22Rv1 (cell line): ENCODE measurements around the gene SYT9.
"Not testable (repeated sequence)": the region's sequence is repeated elsewhere in the genome, so short reads cannot be mapped to it uniquely, and the experiment has no call there.

Source experiments
- H3K27ac ChIP-seq: fragments of 450-650 bp; 2 replicates; pipeline ENCODE4 v1.5.1; 2017
- CTCF ChIP-seq: fragments of 450-650 bp; IDR thresholded peaks from 2 replicates; pipeline ENCODE4 v1.5.1; 2017; ENCODE audit warnings: mild to moderate bottlenecking
- ZFX ChIP-seq: fragments of 450-650 bp; IDR thresholded peaks from 2 replicates; pipeline ENCODE4 v1.6.1; 2017; ENCODE audit warnings: antibody characterized with exemption, borderline replicate concordance

SYT9 gene

GRCh38 chr11:7511401-7511800 lies 259.7 kb downstream of the SYT9 start:
- H3K27ac ChIP-seq, result no peak overlapping the region
- no peak for TF ChIP-seq CTCF
- TF ChIP-seq ZFX, result no peak

- TF ChIP-seq CTCF, result no peak
- no peak for TF ChIP-seq ZFX
- peak overlapping the region; percentile 72 for H3K27ac ChIP-seq
Measured at GRCh38 chr11:7512525-7513233, 261.0 kb downstream of the SYT9 start.

GRCh38 chr11:7513234-7514098 lies 261.8 kb downstream of the SYT9 start, which contains the start of gene PPFIBP2:
TSS of gene PPFIBP2 (plus strand) at chr11:7513999. CDS start at chr11:7549476, 35,477 bp downstream.
- no peak for TF ChIP-seq ZFX
- peak; percentile 91 for TF ChIP-seq CTCF
- peak within 1 kb of the TSS; percentile 72 for H3K27ac ChIP-seq

GRCh38 chr11:7514099-7514591 lies 262.4 kb downstream of the SYT9 start:
- TF ChIP-seq ZFX (no peak), CTCF (no peak)
- H3K27ac ChIP-seq, result peak overlapping the region; percentile 72

- TF ChIP-seq CTCF (no peak), ZFX (no peak)
- H3K27ac ChIP-seq, result no peak overlapping the region
Measured at GRCh38 chr11:7515447-7515886, 263.8 kb downstream of the SYT9 start.

- TF ChIP-seq CTCF (no peak), ZFX (no peak)
- H3K27ac ChIP-seq, result no peak overlapping the region
Measured at GRCh38 chr11:7516475-7516874, 264.8 kb downstream of the SYT9 start.

GRCh38 chr11:7517743-7518142 lies 266.0 kb downstream of the SYT9 start:
- H3K27ac ChIP-seq, result not testable (repeated sequence)
